Activated gamma-delta T cell (primary cell): ENCODE results near the gene RALGPS1.

Experiments
- DNase-seq: peaks from one replicate; lab custom pipeline; 2025; lab: John Stamatoyannopoulos, UW

The RALGPS1 gene

GRCh38 chr9:127079446-127080140, 165.0 kb downstream of the RALGPS1 start:
- DNase-seq = no peak

DNA sequence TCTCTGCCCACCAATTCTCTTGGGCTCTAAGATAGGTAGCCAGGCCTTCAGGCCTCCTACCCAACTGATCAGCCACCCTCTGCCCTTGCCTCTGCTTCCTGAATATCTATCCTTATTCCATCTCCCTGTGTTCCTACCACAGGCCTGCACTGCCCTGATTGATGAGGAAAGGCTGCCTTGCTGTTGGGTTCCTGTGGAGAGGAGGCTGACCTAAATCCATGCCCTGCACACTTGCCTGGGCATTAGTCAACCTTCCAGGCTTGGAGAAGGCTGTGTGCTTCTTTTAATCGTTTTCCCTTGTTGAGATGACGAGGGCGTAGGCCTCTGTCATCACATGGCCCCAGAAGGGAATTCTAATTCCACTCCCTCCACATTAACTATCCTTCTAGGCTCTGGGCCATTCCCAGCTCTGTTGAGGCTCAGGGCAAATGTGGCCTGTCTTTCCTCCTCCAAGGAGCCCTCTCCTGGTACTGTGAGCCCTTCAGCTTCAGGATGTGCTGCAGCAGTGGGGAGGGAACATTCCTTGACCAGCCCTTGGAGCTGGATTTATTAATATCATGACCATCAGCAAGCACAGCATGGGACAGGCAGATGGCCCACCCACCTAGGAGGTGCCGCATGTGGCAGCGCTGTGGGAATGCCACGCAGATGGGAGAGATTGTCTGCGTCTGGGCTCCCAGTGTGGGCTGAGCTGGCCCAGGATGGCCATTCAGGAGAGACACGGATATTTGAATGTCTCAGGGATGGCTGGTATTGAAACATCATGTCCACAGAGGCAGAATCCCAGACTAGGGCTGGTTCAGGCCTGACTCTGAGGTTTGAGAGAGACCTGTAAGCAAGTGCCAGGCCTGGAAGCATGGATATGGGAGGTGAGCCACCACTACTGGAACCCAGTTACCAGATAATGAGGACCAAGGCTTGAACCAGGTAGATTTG, 166.9 kb downstream of the RALGPS1 start:
- no peak for DNase-seq

GRCh38 chr9:127083138-127083980, 168.8 kb downstream of the RALGPS1 start:
- no peak for DNase-seq

- DNase-seq = no peak
Measured at GRCh38 chr9:127084076-127085039, 169.8 kb downstream of the RALGPS1 start.

- no peak for DNase-seq
Measured at GRCh38 chr9:127085186-127085585, 170.6 kb downstream of the RALGPS1 start.

DNA sequence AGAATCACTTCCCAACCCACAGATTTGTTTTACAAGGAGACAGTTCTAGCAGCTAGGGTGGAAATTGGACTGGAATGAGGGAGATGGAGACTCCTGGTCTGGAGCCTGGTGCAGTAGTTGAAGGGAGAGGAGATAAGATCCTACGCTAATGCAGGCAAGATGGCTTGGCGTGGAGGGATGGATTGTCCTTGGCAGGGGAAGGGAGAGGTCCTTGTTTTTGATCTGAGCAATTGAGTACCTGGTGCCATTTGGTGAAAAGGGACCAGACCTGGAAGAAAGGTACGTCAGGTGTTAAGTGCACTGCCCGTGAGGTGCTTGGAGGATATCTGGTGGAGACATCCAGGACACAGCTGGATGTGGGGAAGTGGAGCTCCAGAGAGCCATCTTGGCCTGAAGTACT, 172.2 kb downstream of the RALGPS1 start:
- DNase-seq = no peak

- no peak for DNase-seq
Measured at GRCh38 chr9:127087411-127087810, 172.8 kb downstream of the RALGPS1 start.

DNA sequence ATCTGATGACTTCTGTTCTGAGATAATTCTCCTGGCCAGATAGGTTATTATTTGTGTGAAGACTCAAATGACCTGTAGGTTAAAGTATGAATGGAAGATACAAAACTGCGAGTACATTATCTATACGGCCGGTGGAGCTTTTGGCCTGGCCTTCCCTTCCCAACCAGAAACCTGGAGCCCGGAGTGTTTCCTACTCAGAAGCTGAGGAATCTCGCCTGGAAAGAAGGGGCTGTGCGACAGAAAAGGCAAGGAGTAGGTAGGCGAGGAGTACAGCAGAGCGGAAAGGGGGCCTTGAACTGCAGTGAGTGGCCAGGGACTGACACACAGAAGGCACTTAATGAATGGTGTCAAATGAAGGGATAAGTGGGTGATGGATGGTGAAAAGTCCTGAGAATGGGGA, 173.3 kb downstream of the RALGPS1 start:
- DNase-seq = no peak

DNA sequence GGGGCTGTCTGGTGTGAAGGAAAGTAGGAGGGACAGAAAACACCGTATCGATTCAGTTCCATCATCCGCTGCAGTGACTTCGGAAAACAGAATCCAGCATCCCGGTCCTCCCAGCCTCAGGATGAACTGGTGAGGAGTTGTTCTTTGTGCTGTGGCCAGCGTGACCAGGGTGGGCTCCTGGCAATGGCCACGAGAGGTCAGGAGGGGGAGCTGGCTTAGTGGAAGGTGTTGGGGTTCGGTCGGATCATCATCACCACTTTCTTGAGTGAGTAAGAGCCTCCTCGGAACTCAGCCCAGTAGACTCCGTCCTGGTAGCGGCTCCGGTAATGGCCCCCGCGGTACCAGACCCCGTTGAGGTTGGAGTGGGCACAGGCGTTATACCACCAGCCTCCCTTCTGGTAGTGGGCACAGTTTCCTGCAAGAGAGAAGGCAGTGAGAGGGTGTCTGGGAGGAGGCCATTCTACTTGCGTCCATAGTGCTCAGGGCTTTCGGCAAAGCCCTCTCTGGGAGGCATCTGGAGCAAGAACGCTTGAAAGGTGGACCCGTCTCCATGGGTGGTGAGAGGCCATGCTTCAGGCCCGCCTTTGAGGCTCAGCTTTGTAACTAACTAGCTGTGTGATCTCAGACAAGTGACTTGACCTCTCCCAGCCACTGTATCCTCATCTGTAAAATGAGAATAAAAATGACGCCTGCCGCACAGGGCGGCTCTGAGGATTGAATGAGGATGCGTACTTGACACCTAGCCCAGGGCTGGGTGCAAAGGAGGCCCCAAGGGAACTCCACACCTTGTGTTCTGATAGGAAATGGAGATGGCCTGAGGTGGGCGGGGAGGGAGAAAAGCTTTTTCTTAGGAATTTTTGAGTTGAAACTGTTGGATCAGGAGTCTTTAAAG, 174.4 kb downstream of the RALGPS1 start:
- no peak for DNase-seq

DNA sequence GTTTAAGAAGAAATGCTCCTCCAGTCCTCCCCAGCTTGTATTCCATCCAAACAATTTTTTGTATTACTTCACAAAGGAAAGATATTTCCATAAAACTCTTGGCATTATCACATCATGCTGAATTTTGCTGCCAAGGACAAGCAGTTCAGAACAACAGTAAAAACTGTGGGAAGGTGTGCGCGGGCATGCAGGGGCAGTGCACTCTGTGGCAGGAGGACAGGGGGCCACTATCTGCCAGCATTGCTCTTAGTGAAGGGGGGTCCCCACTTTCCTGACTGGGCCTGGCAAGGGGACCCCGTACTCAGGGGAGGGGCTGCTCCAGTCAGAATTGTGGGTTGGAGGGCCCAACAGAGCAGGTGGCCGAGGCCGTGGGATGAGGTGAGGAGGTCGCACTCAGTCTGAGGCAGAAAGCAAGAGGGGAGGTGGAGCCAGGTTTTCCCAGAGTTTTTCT, 175.1 kb downstream of the RALGPS1 start:
- no peak for DNase-seq

DNA sequence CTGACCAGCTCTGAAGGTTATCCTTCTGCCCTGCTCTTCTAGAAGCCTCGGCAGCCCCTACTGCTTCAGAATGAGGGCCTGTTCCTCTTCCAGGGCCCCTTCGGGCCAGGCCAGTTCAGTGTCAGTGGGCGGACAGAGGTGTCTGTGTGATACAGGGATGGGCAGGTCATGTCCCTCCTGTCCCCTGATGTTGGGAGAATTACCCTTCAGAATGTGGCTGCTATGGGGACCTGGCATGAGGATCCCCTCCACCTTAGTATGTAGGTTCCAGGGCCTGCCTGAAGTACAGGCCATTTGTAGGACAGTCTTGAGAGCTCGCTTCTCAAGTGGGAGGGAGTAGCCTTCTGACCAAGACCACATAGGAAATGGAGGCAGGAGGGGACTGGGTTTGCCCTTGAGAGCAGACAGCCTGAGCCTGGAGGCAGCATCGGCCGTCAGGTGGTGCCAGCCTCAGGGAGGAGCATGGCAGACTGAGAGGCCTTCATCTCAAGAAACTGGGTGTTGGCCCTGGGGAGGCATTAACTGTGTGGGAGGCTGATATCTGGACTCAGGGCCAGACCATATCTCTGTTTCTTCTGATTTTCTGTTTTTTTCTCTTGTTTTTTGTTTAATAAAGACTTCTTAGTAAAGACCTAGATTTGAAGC, 175.9 kb downstream of the RALGPS1 start:
- no peak for DNase-seq

GRCh38 chr9:127091526-127091925, 176.9 kb downstream of the RALGPS1 start:
- DNase-seq = no peak

DNA sequence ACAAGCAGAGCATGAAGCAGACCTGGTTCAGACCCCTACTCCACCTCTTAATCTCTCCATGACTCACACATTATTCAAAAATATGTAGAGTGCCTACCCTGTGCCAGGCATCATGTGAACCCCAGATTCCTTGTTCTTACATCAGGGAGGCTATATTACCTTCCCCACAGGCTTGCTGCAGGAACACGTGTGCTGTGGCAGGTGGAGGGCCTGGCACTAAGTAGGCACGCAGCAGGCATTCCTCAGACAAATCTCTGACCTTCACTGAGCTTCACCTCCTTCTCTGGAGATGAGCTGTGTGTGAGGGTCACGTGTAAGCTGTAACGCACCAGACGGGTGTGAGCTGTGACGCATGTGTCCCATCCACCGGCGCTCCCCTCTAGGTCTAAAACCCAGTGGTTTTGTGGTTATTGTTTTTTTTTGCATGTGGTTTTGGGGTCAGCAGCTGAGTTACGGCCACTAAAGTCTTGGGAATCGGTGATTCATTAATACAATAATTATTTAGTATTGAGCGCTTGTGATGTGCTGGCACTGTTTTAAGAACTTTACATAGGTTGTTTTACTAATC, 177.5 kb downstream of the RALGPS1 start:
- DNase-seq = no peak

- no peak for DNase-seq
Measured at GRCh38 chr9:127093319-127094020, 178.9 kb downstream of the RALGPS1 start.

DNA sequence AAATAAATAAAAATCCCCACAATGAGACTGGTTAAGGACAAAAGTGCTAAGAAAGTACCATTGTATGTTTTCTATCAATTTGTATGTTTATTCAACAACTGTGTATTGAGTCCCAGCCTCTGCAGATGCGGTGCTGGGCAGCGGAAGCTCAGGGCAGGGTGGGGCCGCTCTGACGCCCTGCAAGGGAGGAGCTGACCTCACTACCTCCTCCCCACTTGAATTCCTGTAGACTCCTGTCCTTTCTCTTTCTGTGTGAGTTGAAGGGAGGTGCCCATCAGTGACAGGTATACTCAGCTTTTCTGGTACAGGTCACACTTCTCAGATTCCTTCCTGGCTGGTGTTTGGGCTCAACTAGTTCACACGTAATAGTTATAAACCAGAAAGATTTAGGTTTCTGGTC, 180.8 kb downstream of the RALGPS1 start:
- no peak for DNase-seq

GRCh38 chr9:127096208-127096607, 181.6 kb downstream of the RALGPS1 start:
- no peak for DNase-seq

- DNase-seq = no peak
Measured at GRCh38 chr9:127097683-127098082, 183.1 kb downstream of the RALGPS1 start.

GRCh38 chr9:127098916-127099553, 184.5 kb downstream of the RALGPS1 start:
- no peak for DNase-seq
